ENCODE data around the gene DPEP3.

- TF ChIP-seq CTCF (IDR thresholded peaks at IDR 0.05; ENCODE audit: low read depth, low read length): no peak
- TF ChIP-seq EZH2phosphoT487 (IDR thresholded peaks at IDR 0.05; ENCODE audit: low read depth): no peak
These were observed 38.7 kb downstream of the DPEP3 start for GRCh38 chr16:67941469-67942199.
